HG03432 (cell line): Measurements from ENCODE around the gene RNF175.
"Not testable (repeated sequence)": the region's sequence is repeated elsewhere in the genome, so short reads cannot be mapped to it uniquely, and the experiment has no call there.

ENCODE experiments used
- ATAC-seq: cut with Tn5 transposase; IDR thresholded peaks from one replicate; pipeline ENCODE4 v1.9.1; 2021; ENCODE audit warnings: mild to moderate bottlenecking, moderate library complexity; ENCODE audit not compliant: unreplicated experiment

RNF175 gene

GRCh38 chr4:153684971-153685371, 74.9 kb downstream of the RNF175 start:
- ATAC-seq: peak; percentile 17

- ATAC-seq: peak; percentile 85
Observed at GRCh38 chr4:153684182-153684970, 75.4 kb downstream of the RNF175 start, which contains the start of gene TLR2. Gene TLR2 (plus strand): TSS chr4:153684280. CDS start chr4:153702908, 18,628 bp downstream.

- no peak for ATAC-seq
Observed at GRCh38 chr4:153683763-153684181, 76.1 kb downstream of the RNF175 start.

- no peak for ATAC-seq
Observed at GRCh38 chr4:153679486-153679885, 80.3 kb downstream of the RNF175 start.

GRCh38 chr4:153676984-153677383, 82.8 kb downstream of the RNF175 start:
- no peak for ATAC-seq

GRCh38 chr4:153676486-153676885, 83.3 kb downstream of the RNF175 start:
- ATAC-seq: no peak

GRCh38 chr4:153669838-153670237, 90.0 kb downstream of the RNF175 start:
- no peak for ATAC-seq

- ATAC-seq: no peak
Observed at GRCh38 chr4:153668647-153669046, 91.2 kb downstream of the RNF175 start.

GRCh38 chr4:153666505-153666904, 93.3 kb downstream of the RNF175 start:
- not testable (repeated sequence) for ATAC-seq

GRCh38 chr4:153663667-153664066, 96.2 kb downstream of the RNF175 start:
- no peak for ATAC-seq

GRCh38 chr4:153661908-153662307, 97.9 kb downstream of the RNF175 start:
- ATAC-seq: no peak

- ATAC-seq: no peak
Observed at GRCh38 chr4:153661215-153661822, 98.5 kb downstream of the RNF175 start.
